ENCODE measurements around the gene SURF4. TPM values are rescaled to one million over a fixed set of nuclear protein-coding genes. Genes with fewer than 3 reads are reported as not detected.

The SURF4 gene
- polyA plus RNA-seq, 3 donors, result 61.4 to 175 (median 157) TPM

- no CpG with 5 or more reads among the region's 3 CpGs for WGBS (ENCODE audit: insufficient coverage)
- Histone ChIP-seq H3K4me2 (replicated peaks; ENCODE audit: extremely low read depth, low read length, poor library complexity, severe bottlenecking) (no peak overlapping the region), H3K79me2 (ENCODE audit: insufficient read depth, low read length) (peaks cover 45% of the 10 kb centered on the region), H4K20me1 (ENCODE audit: insufficient read depth, low read length) (peaks cover 67% of the 10 kb centered on the region), H2AFZ (ENCODE audit: insufficient read depth, low read depth, low read length, poor library complexity, severe bottlenecking) (no peak overlapping the region), H3K4me3 (replicated peaks in 1 of 3; ENCODE audit: low read depth in 2 of 3, low read length in 3 of 3) (no peak overlapping the region), H3K27me3 (ENCODE audit: control insufficient read depth in 2 of 2, insufficient read depth in 2 of 2, low read length in 2 of 2) (no peaks in the 10 kb centered on the region), H3K9ac (ENCODE audit: insufficient read depth, low read length, poor library complexity, severe bottlenecking) (no peak overlapping the region), H3K36me3 (replicated peaks in 1 of 2; ENCODE audit: control insufficient read depth in 1 of 2, insufficient read depth in 2 of 2, low read length in 2 of 2) (peaks cover 49 to 56% of the 10 kb centered on the region in 2 donors), H3K4me1 (ENCODE audit: control insufficient read depth in 1 of 2, insufficient read depth in 2 of 2, low read length in 2 of 2) (peaks cover 34 to 43% of the 10 kb centered on the region in 2 donors), H3K9me3 (replicated peaks in 1 of 2; ENCODE audit: control insufficient read depth in 1 of 2, insufficient read depth in 1 of 2, low read length in 2 of 2) (no peaks in the 10 kb centered on the region), H3K27ac (ENCODE audit: low read depth in 1 of 2, low read length in 2 of 2) (no peak overlapping the region)
- intact Hi-C loops (cut with micrococcal nuclease), result no loop called here
- TF ChIP-seq CTCF (IDR thresholded peaks at IDR 0.05), result no peak
- Mint-ChIP-seq H3K4me1 (peaks cover 40% of the 10 kb centered on the region), H3K27ac (peak overlapping the region in 1 of 7 donors; percentile 25), H3K36me3 (peaks cover 46 to 56% of the 10 kb centered on the region in 2 donors), H3K9me3 (peaks cover 0 to 6% (median 0%) of the 10 kb centered on the region in 7 donors), H3K27me3 (ENCODE audit: low read depth in 3 of 3) (peaks cover 0 to 2% (median 0%) of the 10 kb centered on the region in 3 donors), H3K4me3 (no peak overlapping the region)
- DNase-seq, result no peak
Measured at GRCh38 chr9:133351526-133351907, 24.3 kb downstream of the SURF4 start.

DNA sequence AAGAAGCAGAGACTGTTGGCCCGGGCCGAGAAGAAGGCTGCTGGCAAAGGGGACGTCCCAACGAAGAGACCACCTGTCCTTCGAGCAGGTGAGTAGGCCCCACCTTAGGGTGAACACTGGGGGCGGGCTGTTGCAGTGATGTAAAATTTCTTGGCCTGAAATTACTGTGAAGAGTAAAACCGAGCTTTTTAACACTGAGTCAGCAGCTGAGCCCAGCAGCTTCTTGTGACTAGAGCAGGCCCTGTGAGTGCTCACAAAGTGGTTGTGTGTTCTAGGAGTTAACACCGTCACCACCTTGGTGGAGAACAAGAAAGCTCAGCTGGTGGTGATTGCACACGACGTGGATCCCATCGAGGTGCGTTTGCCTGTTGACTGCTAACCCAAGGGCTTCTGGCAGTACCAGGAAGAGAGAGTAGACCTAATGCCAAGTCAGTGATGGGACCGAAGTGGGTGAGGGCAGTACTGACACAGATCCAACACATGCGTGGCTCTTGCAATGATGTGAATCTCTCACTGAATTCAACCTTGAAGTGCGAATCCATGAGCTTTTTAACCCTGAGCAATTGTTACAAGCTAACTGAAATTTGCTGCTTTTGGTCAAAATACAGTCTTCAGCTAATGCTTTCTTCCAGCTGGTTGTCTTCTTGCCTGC is 25.8 kb downstream of the SURF4 start:
- H3K36me3 Mint-ChIP-seq, result peaks cover 57 to 70% of the 10 kb centered on the region in 2 donors
- peaks cover 71% of the 10 kb centered on the region for H4K20me1 ChIP-seq (ENCODE audit: insufficient read depth, low read length)
- H3K9me3 Mint-ChIP-seq, result peaks cover 0 to 6% (median 0%) of the 10 kb centered on the region in 7 donors
- H3K9me3 ChIP-seq (replicated peaks in 1 of 2; ENCODE audit: control insufficient read depth in 1 of 2, insufficient read depth in 1 of 2, low read length in 2 of 2), result no peaks in the 10 kb centered on the region
- no peaks in the 10 kb centered on the region for H3K27me3 ChIP-seq (ENCODE audit: control insufficient read depth in 2 of 2, insufficient read depth in 2 of 2, low read length in 2 of 2)
- TF ChIP-seq CTCF (IDR thresholded peaks at IDR 0.05), result no peak
- peaks cover 63 to 71% of the 10 kb centered on the region in 2 donors for H3K36me3 ChIP-seq (replicated peaks in 1 of 2; ENCODE audit: control insufficient read depth in 1 of 2, insufficient read depth in 2 of 2, low read length in 2 of 2)
- peak overlapping the region in 1 of 2 donors; percentile 98 for H3K27ac ChIP-seq (ENCODE audit: low read depth in 1 of 2, low read length in 2 of 2)
- no peak overlapping the region for H3K4me3 Mint-ChIP-seq
- peaks cover 30 to 38% of the 10 kb centered on the region in 2 donors for H3K4me1 ChIP-seq (ENCODE audit: control insufficient read depth in 1 of 2, insufficient read depth in 2 of 2, low read length in 2 of 2)
- H3K27ac Mint-ChIP-seq, result peak overlapping the region in 4 of 7 donors; percentile 37 to 94 (median 47)
- intact Hi-C loops (cut with micrococcal nuclease), result no loop called here
- WGBS (ENCODE audit: insufficient coverage), result 98% methylated on average over 15 of the region's 15 CpGs
- H3K4me1 Mint-ChIP-seq, result peaks cover 40% of the 10 kb centered on the region
- no peak overlapping the region for H3K4me3 ChIP-seq (replicated peaks in 1 of 3; ENCODE audit: low read depth in 2 of 3, low read length in 3 of 3)
- no peak for DNase-seq
- peaks cover 46% of the 10 kb centered on the region for H3K79me2 ChIP-seq (ENCODE audit: insufficient read depth, low read length)
- no peak overlapping the region for H2AFZ ChIP-seq (ENCODE audit: insufficient read depth, low read depth, low read length, poor library complexity, severe bottlenecking)
- peaks cover 0 to 2% (median 0%) of the 10 kb centered on the region in 3 donors for H3K27me3 Mint-ChIP-seq (ENCODE audit: low read depth in 3 of 3)
- peak overlapping the region; percentile 99 for H3K9ac ChIP-seq (ENCODE audit: insufficient read depth, low read length, poor library complexity, severe bottlenecking)
- no peak overlapping the region for H3K4me2 ChIP-seq (replicated peaks; ENCODE audit: extremely low read depth, low read length, poor library complexity, severe bottlenecking)

All from CD14-positive monocyte (primary cell).